Activated CD4-positive, alpha-beta T cell treated with anti-CD3 and anti-CD28 coated beads, Interleukin-2, amount 10 ng/mL, durations not matched to agents 24 days and 14 days (primary cell): ENCODE results near the gene PGAM5. TPM values are rescaled to one million over a fixed set of nuclear protein-coding genes. Genes with fewer than 3 reads are reported as not detected.

Source experiments
- DNase-seq: peaks from one replicate; pipeline ENCODE4 v3.0.0; 2022
- H3K27ac Mint-ChIP-seq: one replicate; pipeline ENCODE4 v1.8.0; 2022; ENCODE audit warnings: mild to moderate bottlenecking, mixed read lengths
- H3K27me3 Mint-ChIP-seq: one replicate; pipeline ENCODE4 v1.8.0; 2022; ENCODE audit warnings: mixed read lengths
- H3K36me3 Mint-ChIP-seq: one replicate; pipeline ENCODE4 v1.8.0; 2022; ENCODE audit warnings: low read depth, mild to moderate bottlenecking, mixed read lengths
- H3K4me1 Mint-ChIP-seq: one replicate; pipeline ENCODE4 v1.8.0; 2021; ENCODE audit warnings: mixed read lengths
- H3K4me3 Mint-ChIP-seq: one replicate; pipeline ENCODE4 v1.8.0; 2022; ENCODE audit warnings: mild to moderate bottlenecking, moderate library complexity, mixed read lengths
- H3K9me3 Mint-ChIP-seq: one replicate; pipeline ENCODE4 v1.8.0; 2021; ENCODE audit warnings: mixed read lengths
- intact Hi-C: fragments of 100-400 bp; cut with micrococcal nuclease; formaldehyde crosslinking; loops from one replicate; pipeline ENCODE4 v1.15.1; 2023
- total RNA-seq: library from RNA; stranded (reverse); gene quantifications from 2 replicates; pipeline ENCODE4 v1.2.3, GENCODE V29; 2022

Gene PGAM5
- total RNA-seq, 1 donor from 2014 or later: 110 TPM

- no peak overlapping the region for H3K4me3 Mint-ChIP-seq
- DNase-seq: no peak
- H3K27ac Mint-ChIP-seq: peak overlapping the region; percentile 48
- H3K9me3 Mint-ChIP-seq: no peaks in the 10 kb centered on the region
- H3K36me3 Mint-ChIP-seq: peaks cover 67% of the 10 kb centered on the region
- H3K27me3 Mint-ChIP-seq: no peaks in the 10 kb centered on the region
- intact Hi-C loops: no loop called here
- H3K4me1 Mint-ChIP-seq: peaks cover 3% of the 10 kb centered on the region
Measured at GRCh38 chr12:132720606-132721345, 10.1 kb downstream of the PGAM5 start.

GRCh38 chr12:132723015-132723763 lies 12.5 kb downstream of the PGAM5 start:
- Mint-ChIP-seq H3K4me3 (no peak overlapping the region), H3K36me3 (peaks cover 72% of the 10 kb centered on the region), H3K27ac (no peak overlapping the region), H3K27me3 (no peaks in the 10 kb centered on the region), H3K9me3 (no peaks in the 10 kb centered on the region), H3K4me1 (peaks cover 3% of the 10 kb centered on the region)
- DNase-seq: no peak
- intact Hi-C loops: no loop called here

- peaks cover 75% of the 10 kb centered on the region for H3K36me3 Mint-ChIP-seq
Measured at GRCh38 chr12:132723764-132724140, 13.1 kb downstream of the PGAM5 start.

GRCh38 chr12:132724506-132725241 lies 14.0 kb downstream of the PGAM5 start:
- no peak overlapping the region for H3K4me3 Mint-ChIP-seq
- no peaks in the 10 kb centered on the region for H3K27me3 Mint-ChIP-seq
- H3K4me1 Mint-ChIP-seq: peaks cover 3% of the 10 kb centered on the region
- intact Hi-C loops: no loop called here
- no peak overlapping the region for H3K27ac Mint-ChIP-seq
- peaks cover 72% of the 10 kb centered on the region for H3K36me3 Mint-ChIP-seq
- DNase-seq: no peak
- H3K9me3 Mint-ChIP-seq: no peaks in the 10 kb centered on the region

More at GRCh38 chr12:132723764-132724140, 13.1 kb downstream of the PGAM5 start:
- H3K4me1 Mint-ChIP-seq: peaks cover 3% of the 10 kb centered on the region
- no peak overlapping the region for H3K27ac Mint-ChIP-seq
- intact Hi-C loops: no loop called here
- DNase-seq: no peak
- H3K9me3 Mint-ChIP-seq: no peaks in the 10 kb centered on the region
- H3K4me3 Mint-ChIP-seq: no peak overlapping the region
- H3K27me3 Mint-ChIP-seq: no peaks in the 10 kb centered on the region

- intact Hi-C loops: no loop called here
Measured at GRCh38 chr12:132726386-132726785, 15.7 kb downstream of the PGAM5 start.

GRCh38 chr12:132727091-132727794 lies 16.6 kb downstream of the PGAM5 start:
- H3K36me3 Mint-ChIP-seq: peaks cover 76% of the 10 kb centered on the region
- no peaks in the 10 kb centered on the region for H3K9me3 Mint-ChIP-seq
- no peaks in the 10 kb centered on the region for H3K27me3 Mint-ChIP-seq
- intact Hi-C loops: no loop called here
- no peak overlapping the region for H3K4me3 Mint-ChIP-seq
- H3K4me1 Mint-ChIP-seq: peaks cover 7% of the 10 kb centered on the region
- no peak overlapping the region for H3K27ac Mint-ChIP-seq
- no peak for DNase-seq

More at GRCh38 chr12:132726386-132726785, 15.7 kb downstream of the PGAM5 start:
- Mint-ChIP-seq H3K27me3 (no peaks in the 10 kb centered on the region), H3K36me3 (peaks cover 73% of the 10 kb centered on the region), H3K27ac (no peak overlapping the region), H3K4me3 (no peak overlapping the region), H3K9me3 (no peaks in the 10 kb centered on the region), H3K4me1 (peaks cover 7% of the 10 kb centered on the region)
- no peak for DNase-seq

GRCh38 chr12:132728502-132728901 lies 17.9 kb downstream of the PGAM5 start:
- Mint-ChIP-seq H3K27ac (no peak overlapping the region), H3K4me3 (no peak overlapping the region), H3K9me3 (no peaks in the 10 kb centered on the region), H3K27me3 (no peaks in the 10 kb centered on the region), H3K36me3 (peaks cover 80% of the 10 kb centered on the region), H3K4me1 (peaks cover 7% of the 10 kb centered on the region)
- no peak for DNase-seq
- intact Hi-C loops: no loop called here

GRCh38 chr12:132729541-132730320 lies 19.1 kb downstream of the PGAM5 start:
- no peak for DNase-seq
- no peaks in the 10 kb centered on the region for H3K9me3 Mint-ChIP-seq
- intact Hi-C loops: no loop called here
- no peaks in the 10 kb centered on the region for H3K27me3 Mint-ChIP-seq
- peak overlapping the region; percentile 45 for H3K27ac Mint-ChIP-seq
- peaks cover 4% of the 10 kb centered on the region for H3K4me1 Mint-ChIP-seq
- H3K4me3 Mint-ChIP-seq: no peak overlapping the region
- peaks cover 81% of the 10 kb centered on the region for H3K36me3 Mint-ChIP-seq

GRCh38 chr12:132730353-132730752 lies 19.7 kb downstream of the PGAM5 start:
- Mint-ChIP-seq H3K27ac (peak overlapping the region; percentile 45), H3K4me3 (no peak overlapping the region), H3K4me1 (peaks cover 4% of the 10 kb centered on the region), H3K36me3 (peaks cover 83% of the 10 kb centered on the region), H3K9me3 (no peaks in the 10 kb centered on the region), H3K27me3 (no peaks in the 10 kb centered on the region)
- intact Hi-C loops: no loop called here
- DNase-seq: no peak

- H3K4me3 Mint-ChIP-seq: no peak overlapping the region
- no peaks in the 10 kb centered on the region for H3K9me3 Mint-ChIP-seq
- intact Hi-C loops: no loop called here
- H3K36me3 Mint-ChIP-seq: peaks cover 82% of the 10 kb centered on the region
- peaks cover 4% of the 10 kb centered on the region for H3K4me1 Mint-ChIP-seq
- DNase-seq: no peak
- no peak overlapping the region for H3K27ac Mint-ChIP-seq
- no peaks in the 10 kb centered on the region for H3K27me3 Mint-ChIP-seq
Measured at GRCh38 chr12:132731574-132731973, 20.9 kb downstream of the PGAM5 start.

- no peaks in the 10 kb centered on the region for H3K27me3 Mint-ChIP-seq
- no peak overlapping the region for H3K4me3 Mint-ChIP-seq
- intact Hi-C loops: no loop called here
- H3K4me1 Mint-ChIP-seq: peaks cover 4% of the 10 kb centered on the region
- H3K9me3 Mint-ChIP-seq: no peaks in the 10 kb centered on the region
- no peak overlapping the region for H3K27ac Mint-ChIP-seq
- peaks cover 79% of the 10 kb centered on the region for H3K36me3 Mint-ChIP-seq
- no peak for DNase-seq
Measured at GRCh38 chr12:132734206-132734605, 23.6 kb downstream of the PGAM5 start.

- intact Hi-C loops: no loop called here
- Mint-ChIP-seq H3K9me3 (no peaks in the 10 kb centered on the region), H3K36me3 (peaks cover 81% of the 10 kb centered on the region), H3K4me1 (no peaks in the 10 kb centered on the region), H3K4me3 (no peak overlapping the region), H3K27me3 (no peaks in the 10 kb centered on the region), H3K27ac (no peak overlapping the region)
- DNase-seq: no peak
Measured at GRCh38 chr12:132735496-132735895, 24.9 kb downstream of the PGAM5 start.

- no peak for DNase-seq
- Mint-ChIP-seq H3K9me3 (no peaks in the 10 kb centered on the region), H3K4me1 (no peaks in the 10 kb centered on the region), H3K36me3 (peaks cover 83% of the 10 kb centered on the region), H3K4me3 (no peak overlapping the region), H3K27me3 (no peaks in the 10 kb centered on the region), H3K27ac (no peak overlapping the region)
- intact Hi-C loops: no loop called here
Measured at GRCh38 chr12:132736378-132736777, 25.7 kb downstream of the PGAM5 start.
